Mononuclear cell (primary cell): ENCODE results near the gene CCRL2. TPM values are rescaled to one million over a fixed set of nuclear protein-coding genes. Genes with fewer than 3 reads are reported as not detected.
"Not testable (repeated sequence)": the region's sequence is repeated elsewhere in the genome, so short reads cannot be mapped to it uniquely, and the experiment has no call there.

Source experiments
- H3K27me3 ChIP-seq: 2 replicates; pipeline ENCODE4 v1.6.0; 2011; ENCODE audit warnings: low read length, control low read depth; ENCODE audit not compliant: insufficient read depth
- H3K4me1 ChIP-seq: 2 replicates; pipeline ENCODE4 v1.5.1; 2011; ENCODE audit warnings: mild to moderate bottlenecking, low read length, control low read depth; ENCODE audit not compliant: insufficient read depth
- H3K4me3 ChIP-seq: 2 replicates; pipeline ENCODE4 v1.5.1; 2011; ENCODE audit warnings: mild to moderate bottlenecking, low read length, moderate library complexity
- H3K9me3 ChIP-seq: 2 replicates; pipeline ENCODE4 v1.5.1; 2011; ENCODE audit warnings: low read depth, mild to moderate bottlenecking, control low read depth, low read length
- total RNA-seq: library from RNA; depleted of rRNA; stranded (reverse); fragments of >200 nt; gene quantifications from one replicate; pipeline ENCODE4 v1.2.3, GENCODE V29; 2012

CCRL2 gene
- total RNA-seq, 1 donor: 91.9 TPM

GRCh38 chr3:46423588-46423987, 16.5 kb downstream of the CCRL2 start:
- Histone ChIP-seq H3K4me3 (no peak overlapping the region), H3K27me3 (no peaks in the 10 kb centered on the region)

DNA sequence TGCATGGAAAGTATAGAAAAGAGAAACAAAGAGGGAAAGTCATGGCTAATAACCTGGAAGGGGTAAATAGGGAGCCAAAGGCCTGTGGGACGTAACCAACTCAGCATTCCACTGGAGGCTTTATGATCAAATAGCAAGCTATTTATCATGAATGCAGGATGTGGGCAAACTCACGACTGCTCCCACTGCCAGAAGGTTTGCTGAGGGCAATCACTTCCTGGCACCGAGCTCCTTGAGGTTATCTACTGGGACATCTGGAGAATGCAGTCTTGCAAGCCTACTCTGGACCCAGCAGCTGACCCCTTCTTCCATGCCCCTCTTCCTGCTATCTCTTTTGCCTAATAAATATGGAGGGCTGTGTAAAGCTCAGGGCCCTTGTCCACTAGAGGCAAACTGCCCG, 19.4 kb downstream of the CCRL2 start:
- H3K4me3 ChIP-seq, H3K27me3 ChIP-seq, H3K9me3 ChIP-seq, H3K4me1 ChIP-seq: not testable (repeated sequence)

More at GRCh38 chr3:46423588-46423987, 16.5 kb downstream of the CCRL2 start:
- H3K9me3 ChIP-seq: no peaks in the 10 kb centered on the region
- no peaks in the 10 kb centered on the region for H3K4me1 ChIP-seq

DNA sequence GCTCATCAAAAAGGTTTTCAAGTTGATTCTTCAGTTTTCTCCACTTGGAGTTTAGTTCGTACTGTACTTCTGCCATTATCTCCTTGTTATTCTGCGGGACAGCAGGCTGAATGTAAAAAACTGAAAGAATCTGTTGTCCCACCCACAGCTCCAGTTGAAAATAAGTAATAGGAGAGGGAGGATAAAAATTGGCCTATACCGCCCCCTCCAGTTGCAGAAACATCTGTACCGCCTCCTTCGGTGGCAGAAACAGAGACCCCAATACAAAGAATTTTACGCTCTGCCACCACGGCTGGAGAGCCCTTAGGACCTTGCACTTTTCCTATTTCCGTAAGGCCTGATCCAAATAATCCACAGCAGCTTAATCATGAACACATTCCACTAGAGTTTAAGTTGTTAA, 20.3 kb downstream of the CCRL2 start:
- not testable (repeated sequence) for H3K9me3 ChIP-seq, H3K4me3 ChIP-seq, H3K4me1 ChIP-seq, H3K27me3 ChIP-seq

GRCh38 chr3:46427916-46428833, 21.1 kb downstream of the CCRL2 start:
- H3K27me3 ChIP-seq: no peaks in the 10 kb centered on the region
- peaks cover 3% of the 10 kb centered on the region for H3K4me1 ChIP-seq
- no peaks in the 10 kb centered on the region for H3K9me3 ChIP-seq
- no peak overlapping the region for H3K4me3 ChIP-seq

DNA sequence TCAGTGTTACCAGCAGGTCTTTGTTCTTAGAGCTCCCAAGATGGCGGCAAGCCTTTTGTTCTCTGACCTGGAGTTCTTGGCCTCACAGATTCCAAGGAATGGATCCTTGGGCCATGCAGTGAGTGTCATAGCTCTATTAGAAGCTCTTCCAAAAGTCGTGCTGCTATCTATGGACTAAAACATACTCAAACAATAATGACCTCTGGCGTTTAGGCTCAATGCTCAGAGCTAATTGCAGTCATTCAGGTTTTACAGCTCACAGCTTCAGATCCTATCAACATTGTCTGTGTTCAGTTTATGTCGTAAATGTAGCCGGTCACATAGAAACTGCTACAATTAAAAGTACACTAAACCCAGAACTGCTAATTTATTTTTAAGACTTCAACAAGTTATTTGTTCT, 22.2 kb downstream of the CCRL2 start:
- no peaks in the 10 kb centered on the region for H3K9me3 ChIP-seq
- peaks cover 3% of the 10 kb centered on the region for H3K4me1 ChIP-seq
- no peaks in the 10 kb centered on the region for H3K27me3 ChIP-seq
- H3K4me3 ChIP-seq: no peak overlapping the region

DNA sequence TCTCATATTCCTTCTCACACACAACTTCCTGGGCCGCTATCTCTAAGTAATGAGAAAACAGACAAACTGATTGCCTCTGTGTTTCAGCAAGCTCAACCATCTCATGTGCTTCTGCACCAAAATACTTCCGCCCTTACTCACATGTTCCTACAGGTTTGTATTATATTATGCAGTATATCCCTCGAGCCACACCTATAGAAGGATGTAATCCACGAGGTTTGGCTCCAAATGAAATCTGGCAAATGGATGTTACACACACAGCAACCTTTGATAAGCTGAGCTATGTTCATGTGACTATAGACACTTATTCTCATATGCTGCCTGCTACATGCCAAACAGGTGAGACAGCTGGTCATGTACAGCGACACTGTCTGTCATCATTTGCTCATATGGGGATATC, 22.6 kb downstream of the CCRL2 start:
- Histone ChIP-seq H3K9me3 (no peaks in the 10 kb centered on the region), H3K27me3 (no peaks in the 10 kb centered on the region), H3K4me1 (peaks cover 3% of the 10 kb centered on the region), H3K4me3 (no peak overlapping the region)

- not testable (repeated sequence) for H3K4me3 ChIP-seq, H3K4me1 ChIP-seq, H3K27me3 ChIP-seq, H3K9me3 ChIP-seq
These were observed 23.8 kb downstream of the CCRL2 start for GRCh38 chr3:46430879-46431278.

GRCh38 chr3:46431905-46432304, 24.8 kb downstream of the CCRL2 start:
- H3K4me3 ChIP-seq, H3K27me3 ChIP-seq, H3K9me3 ChIP-seq, H3K4me1 ChIP-seq: not testable (repeated sequence)

- not testable (repeated sequence) for H3K9me3 ChIP-seq, H3K4me1 ChIP-seq, H3K4me3 ChIP-seq, H3K27me3 ChIP-seq
These were observed 26.1 kb downstream of the CCRL2 start for GRCh38 chr3:46433118-46433517.

DNA sequence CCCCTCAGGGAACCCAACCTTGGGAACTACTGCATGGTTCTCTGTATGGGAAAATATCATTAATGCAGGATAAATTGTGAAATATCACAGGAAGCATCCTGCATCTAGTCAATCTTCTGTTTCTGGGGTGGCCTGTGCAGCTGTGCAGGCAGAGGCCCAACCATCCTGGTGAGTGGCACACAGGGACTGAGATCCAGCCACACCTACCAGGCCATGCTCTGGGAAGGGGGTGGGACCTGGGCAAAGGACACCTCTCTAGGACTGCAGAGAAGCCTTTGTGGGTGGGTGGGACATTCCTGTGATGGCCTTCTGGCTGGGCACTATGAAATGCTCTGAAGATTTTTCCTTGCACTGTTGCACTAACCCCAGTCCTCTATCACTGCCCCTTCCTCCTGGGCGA, 26.8 kb downstream of the CCRL2 start:
- no peaks in the 10 kb centered on the region for H3K27me3 ChIP-seq
- no peak overlapping the region for H3K4me3 ChIP-seq
- peaks cover 3% of the 10 kb centered on the region for H3K4me1 ChIP-seq
- no peaks in the 10 kb centered on the region for H3K9me3 ChIP-seq

DNA sequence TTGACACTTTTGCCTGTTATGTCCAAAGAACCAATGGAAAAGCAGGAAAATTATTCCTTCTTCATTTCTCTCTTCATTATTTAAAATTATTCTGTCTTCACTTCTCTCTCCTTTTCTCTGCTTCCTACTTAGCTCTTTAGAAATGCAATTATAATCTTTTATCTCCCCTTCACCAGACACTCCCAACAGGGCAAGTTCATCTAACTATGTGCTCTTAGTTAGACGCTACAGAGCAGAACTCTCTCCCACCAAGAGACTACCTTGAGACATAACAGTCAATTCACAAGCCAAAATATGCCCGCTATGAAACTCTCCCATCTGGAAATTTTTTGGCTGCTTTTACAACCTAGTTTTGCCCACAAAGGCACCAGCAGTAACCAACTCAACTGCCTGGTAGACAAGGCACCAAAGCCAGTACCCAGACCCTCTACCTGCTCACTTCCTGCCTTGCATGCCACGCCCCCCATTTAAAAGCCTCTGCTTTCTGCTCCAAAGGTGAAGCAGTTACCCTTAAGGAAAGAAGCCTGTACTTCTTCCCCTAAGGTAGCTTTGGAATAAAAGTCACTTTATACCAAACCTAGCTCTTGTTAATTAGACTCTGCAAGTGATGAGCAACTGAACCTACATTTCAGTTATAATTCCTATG, 28.1 kb downstream of the CCRL2 start:
- Histone ChIP-seq H3K9me3 (no peaks in the 10 kb centered on the region), H3K4me1 (peaks cover 3% of the 10 kb centered on the region), H3K4me3 (no peak overlapping the region), H3K27me3 (no peaks in the 10 kb centered on the region)

GRCh38 chr3:46438831-46439230, 31.8 kb downstream of the CCRL2 start:
- Histone ChIP-seq H3K27me3 (no peaks in the 10 kb centered on the region), H3K4me3 (no peak overlapping the region), H3K9me3 (no peaks in the 10 kb centered on the region), H3K4me1 (peaks cover 8% of the 10 kb centered on the region)

GRCh38 chr3:46440531-46441294, 33.7 kb downstream of the CCRL2 start:
- Histone ChIP-seq H3K27me3 (no peaks in the 10 kb centered on the region), H3K4me3 (no peak overlapping the region), H3K4me1 (peaks cover 8% of the 10 kb centered on the region), H3K9me3 (no peaks in the 10 kb centered on the region)

- no peak overlapping the region for H3K4me3 ChIP-seq
- H3K4me1 ChIP-seq: peaks cover 16% of the 10 kb centered on the region
- H3K9me3 ChIP-seq: no peaks in the 10 kb centered on the region
- no peaks in the 10 kb centered on the region for H3K27me3 ChIP-seq
These were observed 35.8 kb downstream of the CCRL2 start for GRCh38 chr3:46442576-46443530.
